Erythroblast (primary cell): ENCODE measurements around the gene MS4A6A.

ENCODE experiments used
- GATA1 ChIP-seq: IDR thresholded peaks from 2 replicates; pipeline ENCODE4 v1.6.1; 2011; ENCODE audit warnings: low read depth, mild to moderate bottlenecking, control low read depth, low read length, moderate library complexity
- POLR2A ChIP-seq: IDR thresholded peaks from 2 replicates; pipeline ENCODE4 v1.6.1; 2011; ENCODE audit warnings: mild to moderate bottlenecking, low read length

- TF ChIP-seq POLR2A (no peak), GATA1 (no peak)
These were observed 47.8 kb upstream of the MS4A6A start for GRCh38 chr11:60230681-60231080.
